GM12878 (cell line): ENCODE results near the gene VWA7.

Experiments
- RELA ChIP-seq: fragments of 450-650 bp; IDR thresholded peaks from 2 replicates; pipeline ENCODE4 v1.8.0; 2014; ENCODE audit warnings: borderline replicate concordance; ENCODE audit not compliant: partially characterized antibody
- TF ChIP-seq, protein P1 (sequence below), 3 experiments: IDR thresholded peaks in 2 of 3; conservative IDR thresholded peaks in 1 of 3; 2 replicates each; pipeline ENCODE4 v1.5.1; 2011; ENCODE audit warnings: low read depth in 3 of 3, low read length in 3 of 3, mild to moderate bottlenecking in 3 of 3, control low read depth in 2 of 3, moderate library complexity in 2 of 3, inconsistent platforms in 1 of 3, mixed read lengths in 1 of 3; ENCODE audit not compliant: control insufficient read depth in 2 of 3, insufficient read depth in 1 of 3; ENCODE audit errors: extremely low read depth in 1 of 3

DNA sequence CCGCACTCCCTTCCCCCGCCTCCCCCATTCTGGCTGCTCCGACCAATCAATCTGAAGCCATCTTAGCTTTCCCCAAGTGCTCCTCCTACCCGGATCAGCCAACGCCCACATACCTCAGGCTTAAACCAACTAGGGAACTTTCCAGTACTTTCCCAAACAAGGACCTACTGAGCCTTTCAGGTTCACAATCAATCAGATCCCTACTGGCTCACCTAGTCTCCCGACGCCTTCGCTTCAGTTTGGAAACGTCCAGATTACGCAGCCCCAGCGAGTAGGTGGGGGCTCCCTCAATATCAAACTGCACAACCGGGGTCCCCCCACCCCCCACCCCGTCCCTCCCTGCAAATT is 37.5 kb upstream of the VWA7 start:
- TF ChIP-seq, protein P1, sequence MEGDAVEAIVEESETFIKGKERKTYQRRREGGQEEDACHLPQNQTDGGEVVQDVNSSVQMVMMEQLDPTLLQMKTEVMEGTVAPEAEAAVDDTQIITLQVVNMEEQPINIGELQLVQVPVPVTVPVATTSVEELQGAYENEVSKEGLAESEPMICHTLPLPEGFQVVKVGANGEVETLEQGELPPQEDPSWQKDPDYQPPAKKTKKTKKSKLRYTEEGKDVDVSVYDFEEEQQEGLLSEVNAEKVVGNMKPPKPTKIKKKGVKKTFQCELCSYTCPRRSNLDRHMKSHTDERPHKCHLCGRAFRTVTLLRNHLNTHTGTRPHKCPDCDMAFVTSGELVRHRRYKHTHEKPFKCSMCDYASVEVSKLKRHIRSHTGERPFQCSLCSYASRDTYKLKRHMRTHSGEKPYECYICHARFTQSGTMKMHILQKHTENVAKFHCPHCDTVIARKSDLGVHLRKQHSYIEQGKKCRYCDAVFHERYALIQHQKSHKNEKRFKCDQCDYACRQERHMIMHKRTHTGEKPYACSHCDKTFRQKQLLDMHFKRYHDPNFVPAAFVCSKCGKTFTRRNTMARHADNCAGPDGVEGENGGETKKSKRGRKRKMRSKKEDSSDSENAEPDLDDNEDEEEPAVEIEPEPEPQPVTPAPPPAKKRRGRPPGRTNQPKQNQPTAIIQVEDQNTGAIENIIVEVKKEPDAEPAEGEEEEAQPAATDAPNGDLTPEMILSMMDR (IDR thresholded peaks at IDR 0.05 in 2 of 3, conservative IDR thresholded peaks at IDR 0.05 in 1 of 3; ENCODE audit: control insufficient read depth in 2 of 3, extremely low read depth in 1 of 3, insufficient read depth in 1 of 3, low read depth in 3 of 3, low read length in 3 of 3): no peak
- no peak for TF ChIP-seq RELA
